Right atrium auricular region (tissue), 2 donors: Measurements from ENCODE around the gene BBS9. TPM values are rescaled to one million over a fixed set of nuclear protein-coding genes. Genes with fewer than 3 reads are reported as not detected.

ENCODE experiments used
- DNase-seq: peaks from one replicate; pipeline ENCODE4 v3.0.0-alpha.2; 2019; ENCODE audit warnings: low spot score
- H3K27ac ChIP-seq, 2 donors: fragments of 200-600 bp; sonication (generic); 1 replicate in 1 of 2; 2 replicates in 1 of 2; pipeline ENCODE4 v1.5.1; 2016 to 2019
- H3K27me3 ChIP-seq, 2 donors: fragments of 200-600 bp; sonication (generic); one replicate each; pipeline versions ENCODE4 v1.5.1 to v1.6.0; 2017 to 2019
- H3K36me3 ChIP-seq: fragments of 200-600 bp; sonication (generic); one replicate; pipeline ENCODE4 v1.5.1; 2016
- H3K4me1 ChIP-seq, 2 donors: fragments of 200-600 bp; sonication (generic); one replicate each; pipeline versions ENCODE4 v1.5.1 to v1.6.0; 2017 to 2019
- H3K4me3 ChIP-seq, 2 donors: fragments of 200-600 bp; sonication (generic); 1 replicate in 1 of 2; 2 replicates in 1 of 2; pipeline ENCODE4 v1.5.1; 2017 to 2019; ENCODE audit warnings: mild to moderate bottlenecking in 1 of 2, moderate library complexity in 1 of 2
- H3K9me3 ChIP-seq, 2 donors: fragments of 200-600 bp; sonication (generic); one replicate each; pipeline ENCODE4 v1.5.1; 2019
- total RNA-seq, 2 donors: library from RNA; depleted of rRNA; stranded (reverse); fragments of >200 nt; gene quantifications; one replicate each; pipeline ENCODE4 v1.1.0, GENCODE V29; 2016
- TF ChIP-seq, protein P1 (sequence below), 2 donors: fragments of 200-600 bp; sonication (generic); IDR thresholded peaks; one replicate each; pipeline ENCODE4 v1.5.1; 2019; ENCODE audit warnings: antibody characterized with exemption in 2 of 2

Gene BBS9
- 10 to 100 TPM; 13.3 to 13.8 TPM for total RNA-seq

- H3K4me1 ChIP-seq = peaks cover 0 to 15% of the 10 kb centered on the region in 2 donors
- no peaks in the 10 kb centered on the region for H3K9me3 ChIP-seq
- peak within 1 kb of the TSS; percentile 61 to 74 for H3K4me3 ChIP-seq
- no peaks in the 10 kb centered on the region for H3K36me3 ChIP-seq
- H3K27ac ChIP-seq = peak within 1 kb of the TSS; percentile 83 to 86
- no peaks in the 10 kb centered on the region for H3K27me3 ChIP-seq
- TF ChIP-seq, protein P1, sequence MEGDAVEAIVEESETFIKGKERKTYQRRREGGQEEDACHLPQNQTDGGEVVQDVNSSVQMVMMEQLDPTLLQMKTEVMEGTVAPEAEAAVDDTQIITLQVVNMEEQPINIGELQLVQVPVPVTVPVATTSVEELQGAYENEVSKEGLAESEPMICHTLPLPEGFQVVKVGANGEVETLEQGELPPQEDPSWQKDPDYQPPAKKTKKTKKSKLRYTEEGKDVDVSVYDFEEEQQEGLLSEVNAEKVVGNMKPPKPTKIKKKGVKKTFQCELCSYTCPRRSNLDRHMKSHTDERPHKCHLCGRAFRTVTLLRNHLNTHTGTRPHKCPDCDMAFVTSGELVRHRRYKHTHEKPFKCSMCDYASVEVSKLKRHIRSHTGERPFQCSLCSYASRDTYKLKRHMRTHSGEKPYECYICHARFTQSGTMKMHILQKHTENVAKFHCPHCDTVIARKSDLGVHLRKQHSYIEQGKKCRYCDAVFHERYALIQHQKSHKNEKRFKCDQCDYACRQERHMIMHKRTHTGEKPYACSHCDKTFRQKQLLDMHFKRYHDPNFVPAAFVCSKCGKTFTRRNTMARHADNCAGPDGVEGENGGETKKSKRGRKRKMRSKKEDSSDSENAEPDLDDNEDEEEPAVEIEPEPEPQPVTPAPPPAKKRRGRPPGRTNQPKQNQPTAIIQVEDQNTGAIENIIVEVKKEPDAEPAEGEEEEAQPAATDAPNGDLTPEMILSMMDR (IDR thresholded peaks at IDR 0.05) = no peak
- DNase-seq = peak; percentile 94
Measured at GRCh38 chr7:33128990-33129805, at the start of gene BBS9. Gene BBS9, plus strand, starts transcription at chr7:33129564. Its CDS starts 16,689 bp downstream, at chr7:33146253.

GRCh38 chr7:33079763-33080690, 49.3 kb upstream of the BBS9 start:
- Histone ChIP-seq H3K9me3 (no peaks in the 10 kb centered on the region), H3K4me1 (no peaks in the 10 kb centered on the region), H3K27me3 (no peaks in the 10 kb centered on the region), H3K4me3 (no peak overlapping the region), H3K36me3 (no peaks in the 10 kb centered on the region), H3K27ac (no peak overlapping the region)
- DNase-seq = no peak
- TF ChIP-seq, protein P1 (IDR thresholded peaks at IDR 0.05) = no peak

DNA sequence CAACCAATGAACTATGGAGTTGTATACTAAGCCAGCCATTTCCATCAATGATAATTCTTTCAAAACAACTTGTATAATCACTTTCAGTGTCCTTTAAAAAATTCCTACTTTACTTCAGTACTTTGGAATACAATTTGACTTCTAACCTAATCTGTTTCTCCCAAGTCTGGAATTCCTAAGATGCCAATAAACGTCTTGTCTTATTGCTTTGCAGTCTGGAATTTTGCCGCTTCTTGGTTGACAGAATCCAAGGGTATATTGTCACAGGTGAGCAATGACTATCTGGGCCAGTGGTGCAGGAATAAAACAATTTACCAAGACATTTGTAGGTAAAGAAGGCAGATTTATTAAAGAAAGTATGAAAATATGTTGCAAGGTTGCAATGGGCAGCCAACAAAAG, 42.0 kb upstream of the BBS9 start:
- Histone ChIP-seq H3K36me3 (no peaks in the 10 kb centered on the region), H3K4me3 (no peak overlapping the region), H3K9me3 (no peaks in the 10 kb centered on the region), H3K4me1 (no peaks in the 10 kb centered on the region), H3K27me3 (no peaks in the 10 kb centered on the region), H3K27ac (no peak overlapping the region)
- no peak for DNase-seq
- TF ChIP-seq, protein P1 (IDR thresholded peaks at IDR 0.05) = no peak

DNA sequence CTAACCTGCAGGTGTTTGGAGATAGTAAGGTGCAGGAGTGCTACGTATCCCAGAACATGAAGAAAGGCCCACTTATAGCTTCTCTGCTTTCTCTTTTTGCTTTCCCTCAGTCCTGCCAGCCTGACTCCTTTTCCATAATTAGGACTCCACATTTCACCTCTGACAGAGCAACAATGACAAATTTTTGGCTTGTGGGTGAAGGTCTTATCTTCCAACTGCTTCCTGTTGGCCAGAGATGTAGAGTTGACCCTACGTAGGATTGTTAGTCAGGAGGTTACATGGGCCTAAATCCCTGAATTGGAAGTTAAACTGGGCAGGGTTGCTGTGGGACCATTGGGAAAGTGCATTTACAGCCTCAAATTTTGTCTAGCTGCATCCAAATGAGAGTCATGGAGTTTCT, 41.5 kb upstream of the BBS9 start:
- Histone ChIP-seq H3K4me3 (no peak overlapping the region), H3K27me3 (no peaks in the 10 kb centered on the region), H3K27ac (no peak overlapping the region)

DNA sequence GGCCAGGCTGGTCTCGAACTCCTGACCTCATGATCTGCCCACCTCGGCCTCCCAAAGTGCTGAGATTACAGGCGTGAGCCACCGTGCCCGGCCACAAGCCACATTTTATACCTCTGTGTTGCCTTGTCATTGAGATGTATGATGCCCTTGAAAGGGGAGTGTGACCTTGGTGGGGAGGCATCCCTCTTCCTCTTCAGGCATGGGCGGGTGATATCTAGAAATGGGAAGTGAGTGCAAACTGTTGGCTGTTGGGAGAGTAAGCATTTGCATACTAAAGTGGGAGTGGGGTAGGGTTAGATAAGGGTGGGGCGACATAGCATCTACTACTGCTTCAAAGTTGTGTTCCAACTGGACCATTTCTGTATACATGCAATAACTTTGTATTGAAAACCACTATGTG, 40.2 kb upstream of the BBS9 start:
- H3K27me3 ChIP-seq = no peaks in the 10 kb centered on the region
- no peaks in the 10 kb centered on the region for H3K9me3 ChIP-seq
- TF ChIP-seq, protein P1 (IDR thresholded peaks at IDR 0.05) = no peak
- DNase-seq = no peak
- no peak overlapping the region for H3K27ac ChIP-seq
- H3K4me3 ChIP-seq = no peak overlapping the region
- H3K36me3 ChIP-seq = peaks cover 8% of the 10 kb centered on the region
- no peaks in the 10 kb centered on the region for H3K4me1 ChIP-seq

More for the DNA sequence above, 41.5 kb upstream of the BBS9 start:
- TF ChIP-seq, protein P1 (IDR thresholded peaks at IDR 0.05) = no peak
- Histone ChIP-seq H3K4me1 (no peaks in the 10 kb centered on the region), H3K9me3 (no peaks in the 10 kb centered on the region), H3K36me3 (no peaks in the 10 kb centered on the region)
- no peak for DNase-seq
